GM18861 (cell line): ENCODE results near the gene AUTS2.

ENCODE experiments used
- ATAC-seq: cut with Tn5 transposase; IDR thresholded peaks from one replicate; pipeline ENCODE4 v1.9.1; 2021; ENCODE audit not compliant: unreplicated experiment

The AUTS2 gene

DNA sequence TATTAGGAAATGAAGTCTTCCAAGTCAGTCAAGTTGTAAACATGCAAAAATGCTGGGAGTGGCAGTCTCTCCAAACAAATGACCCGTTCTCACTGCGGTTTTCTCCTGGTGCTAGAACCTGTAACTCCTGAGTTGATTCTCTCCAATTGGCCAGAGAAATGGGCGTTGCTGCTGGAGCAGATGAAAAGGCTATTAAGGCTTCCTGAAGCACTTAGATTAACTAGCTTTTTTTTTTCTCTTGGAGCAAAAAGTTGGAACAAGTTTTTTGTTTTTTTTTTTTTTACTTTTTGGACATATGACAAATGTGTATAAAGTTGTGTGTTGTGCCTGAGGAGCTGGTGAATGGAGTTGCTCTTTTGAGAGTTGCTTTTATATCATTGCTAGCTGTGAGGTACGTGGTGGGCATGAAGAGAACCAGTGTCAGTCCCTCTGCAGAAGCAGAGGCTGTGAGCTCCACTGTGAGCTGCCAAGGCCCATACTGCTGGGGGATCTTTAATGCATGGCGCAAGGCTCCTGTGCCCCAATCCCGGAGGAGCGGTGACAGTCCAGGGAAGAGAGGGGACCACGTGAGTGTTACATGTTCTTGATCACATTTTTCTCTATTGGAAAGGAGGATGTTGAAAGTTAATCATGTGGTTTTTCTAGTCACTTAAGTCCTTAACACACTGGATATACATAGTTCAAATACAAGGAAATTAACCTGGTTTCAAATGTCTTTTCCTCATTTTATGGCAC, 1140.0 kb downstream of the AUTS2 start:
- ATAC-seq: no peak

DNA sequence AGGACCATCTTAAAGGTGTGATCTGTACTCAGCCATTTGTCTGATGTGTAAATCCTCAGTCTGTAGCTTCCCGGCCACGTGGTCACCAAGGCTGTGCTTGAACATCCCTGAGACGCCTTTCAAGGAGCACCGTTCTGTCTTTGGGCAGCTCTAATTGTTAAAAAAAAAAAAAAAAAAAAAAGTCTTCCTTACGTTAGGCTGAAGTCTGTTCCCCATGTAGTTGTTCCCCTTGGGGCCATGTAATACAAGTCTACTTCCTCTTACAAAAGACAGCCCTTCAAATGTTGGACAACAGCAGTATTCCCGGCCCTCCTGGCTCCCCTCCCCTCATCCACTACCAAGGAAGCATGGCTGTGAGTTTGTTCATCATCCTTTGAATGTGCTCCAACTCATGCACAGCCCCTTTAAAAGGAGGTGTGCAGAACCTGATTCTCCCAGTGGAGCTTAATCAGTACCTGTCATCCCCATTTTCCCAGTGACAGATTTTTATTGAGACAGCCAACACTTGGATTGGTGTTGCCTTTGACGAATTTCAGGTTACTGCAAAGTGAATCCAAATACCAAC, 1141.5 kb downstream of the AUTS2 start:
- no peak for ATAC-seq

DNA sequence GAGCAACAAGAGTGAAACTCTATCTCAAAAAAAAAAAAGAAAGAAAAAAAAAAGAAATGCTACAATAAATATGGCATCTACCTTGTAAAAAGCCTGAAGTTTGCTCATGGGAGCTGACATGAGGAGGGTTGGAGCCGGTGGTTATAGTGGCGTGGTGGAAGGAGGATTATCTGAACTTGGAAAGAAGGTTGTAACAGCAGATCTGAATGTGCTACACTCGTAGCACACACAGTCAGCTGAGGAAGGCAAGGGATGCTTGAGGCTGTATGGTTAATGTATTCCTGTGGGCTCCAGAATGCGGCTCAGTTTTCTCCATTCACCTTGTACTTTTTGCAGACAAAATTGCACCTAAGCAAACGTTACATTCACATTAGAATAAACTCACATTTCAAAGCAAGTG, 1143.4 kb downstream of the AUTS2 start:
- no peak for ATAC-seq

DNA sequence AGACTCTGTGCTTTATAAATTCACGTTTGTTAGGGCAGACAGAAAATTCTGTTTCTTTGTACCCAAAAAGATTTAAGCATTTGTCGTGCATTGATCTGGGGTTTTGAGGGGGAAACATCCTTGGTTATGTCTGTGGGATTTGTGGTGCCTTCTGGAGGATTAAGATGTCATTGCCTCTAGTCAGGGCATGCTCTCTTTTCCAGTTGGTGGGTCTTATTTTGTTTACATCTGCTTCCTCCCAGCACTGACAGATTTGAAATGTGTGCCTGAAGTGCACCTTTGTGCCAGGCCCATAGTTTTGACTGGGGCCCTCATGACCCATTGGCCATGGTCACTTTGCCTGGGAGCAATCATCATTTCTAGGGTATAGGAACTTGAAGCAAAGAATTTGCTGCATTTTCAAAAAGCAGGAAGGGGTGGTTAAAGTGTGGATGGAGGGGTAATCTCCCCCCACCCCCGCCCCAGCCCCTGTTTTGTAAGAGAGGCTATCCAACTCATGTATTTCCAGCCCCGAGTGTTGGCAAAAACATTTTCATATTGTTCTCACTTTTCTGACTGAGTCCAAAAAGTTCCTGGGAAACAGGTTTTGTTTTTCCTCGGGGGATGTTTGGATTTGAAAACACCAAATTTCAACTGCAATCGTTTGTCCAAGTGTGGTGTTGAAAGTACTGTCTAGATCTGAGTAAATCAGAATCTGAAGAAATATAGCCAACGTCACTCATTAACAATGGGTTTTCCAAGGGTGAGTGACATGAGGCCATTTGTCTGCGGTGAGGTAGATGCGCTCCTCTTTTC, 1145.5 kb downstream of the AUTS2 start:
- ATAC-seq: no peak

DNA sequence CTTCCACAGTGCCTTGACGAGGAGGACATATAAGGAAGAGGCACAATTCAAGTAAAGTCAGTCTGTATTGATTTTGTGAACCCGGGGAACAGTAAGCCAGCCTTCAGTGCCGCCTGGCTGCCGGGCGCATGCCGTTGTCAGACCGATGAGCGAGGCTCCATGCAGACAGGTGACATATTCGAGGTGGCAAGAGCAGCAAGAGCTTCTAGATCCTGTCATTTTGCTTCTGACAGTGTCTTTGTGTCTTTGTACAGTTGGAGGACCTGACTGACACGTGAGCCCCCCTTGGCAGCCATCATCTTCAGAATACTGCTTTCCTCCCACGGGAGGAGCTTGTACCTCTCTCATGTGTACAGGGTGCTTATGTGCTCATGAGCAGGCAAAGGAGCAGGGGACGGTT, 1146.2 kb downstream of the AUTS2 start:
- no peak for ATAC-seq

DNA sequence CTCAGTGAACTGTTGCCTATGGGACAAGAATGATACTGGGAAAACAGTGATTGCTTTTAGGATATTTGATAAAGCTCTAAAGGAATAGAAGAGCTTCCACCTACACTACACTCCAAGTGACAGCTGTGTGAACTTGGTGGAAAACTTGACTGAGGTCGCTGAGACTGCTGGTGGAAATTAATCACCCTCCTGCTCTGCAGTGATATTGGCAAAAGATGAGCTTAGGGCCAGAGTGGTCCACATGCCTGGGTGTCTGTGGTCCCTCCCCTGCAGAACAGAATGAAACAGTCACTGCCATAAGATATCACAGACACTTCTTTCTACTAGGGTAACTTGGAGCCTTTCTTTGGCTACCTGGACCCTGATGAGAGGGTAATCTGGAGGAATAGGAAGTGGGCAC, 1151.6 kb downstream of the AUTS2 start:
- no peak for ATAC-seq

DNA sequence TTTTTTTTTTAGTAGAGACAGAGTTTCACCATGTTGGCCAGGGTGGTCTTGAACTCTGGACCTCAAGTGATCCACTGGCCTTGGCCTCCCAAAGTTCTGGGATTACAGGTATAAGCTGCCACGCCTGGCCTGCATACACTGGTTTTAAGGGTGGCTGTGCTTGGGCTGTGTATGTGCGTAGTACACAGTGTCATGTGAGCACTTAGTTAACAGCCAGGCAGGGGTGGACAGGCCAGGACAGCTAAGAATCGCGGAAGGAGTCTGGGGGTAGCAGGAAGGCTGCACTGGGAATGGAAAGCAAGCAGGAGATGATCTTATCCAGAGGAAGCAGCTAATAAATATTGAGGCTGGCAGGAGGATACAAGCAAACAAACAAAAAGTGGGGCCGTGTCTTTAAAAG, 1153.6 kb downstream of the AUTS2 start:
- ATAC-seq: no peak

DNA sequence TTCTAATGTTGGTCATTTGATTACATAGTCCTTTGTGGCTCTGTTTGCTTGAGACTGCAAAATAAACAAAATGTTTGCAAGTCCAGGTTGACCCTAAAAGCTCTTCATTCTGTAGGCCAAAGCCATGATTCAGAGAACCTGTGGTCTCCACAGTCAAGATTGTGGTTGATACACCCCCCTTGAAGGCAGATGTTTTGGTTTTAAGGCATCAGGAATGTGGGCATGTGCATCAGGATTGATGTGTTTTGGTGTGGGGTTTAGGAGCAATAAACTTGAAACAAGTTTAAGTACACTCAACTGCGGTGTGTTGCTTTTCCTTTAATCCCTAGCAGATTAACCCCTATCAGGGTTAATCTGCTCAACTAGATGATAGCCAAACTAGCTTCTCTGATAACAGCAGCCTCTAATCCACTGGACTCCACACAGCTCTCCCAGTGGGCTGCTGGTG, 1154.5 kb downstream of the AUTS2 start:
- ATAC-seq: no peak

DNA sequence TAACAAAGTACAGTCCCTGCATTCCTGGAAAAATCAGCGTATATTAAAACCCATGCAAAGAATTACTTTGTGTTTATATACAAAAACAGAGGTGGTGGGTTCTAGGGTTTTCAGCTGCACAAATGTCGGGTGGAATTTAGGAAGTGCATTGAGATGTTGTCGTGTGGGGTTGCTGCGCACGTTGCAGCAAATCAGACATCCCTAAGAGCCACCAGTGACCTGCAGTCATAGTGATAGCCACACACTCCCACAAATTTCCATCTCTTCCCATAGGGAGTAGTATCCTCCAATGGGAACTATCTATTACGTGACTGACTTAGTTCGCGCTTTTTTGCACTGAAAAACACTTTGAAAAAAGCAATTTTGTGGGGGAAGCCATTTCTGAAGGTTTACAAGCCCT, 1158.5 kb downstream of the AUTS2 start:
- no peak for ATAC-seq

DNA sequence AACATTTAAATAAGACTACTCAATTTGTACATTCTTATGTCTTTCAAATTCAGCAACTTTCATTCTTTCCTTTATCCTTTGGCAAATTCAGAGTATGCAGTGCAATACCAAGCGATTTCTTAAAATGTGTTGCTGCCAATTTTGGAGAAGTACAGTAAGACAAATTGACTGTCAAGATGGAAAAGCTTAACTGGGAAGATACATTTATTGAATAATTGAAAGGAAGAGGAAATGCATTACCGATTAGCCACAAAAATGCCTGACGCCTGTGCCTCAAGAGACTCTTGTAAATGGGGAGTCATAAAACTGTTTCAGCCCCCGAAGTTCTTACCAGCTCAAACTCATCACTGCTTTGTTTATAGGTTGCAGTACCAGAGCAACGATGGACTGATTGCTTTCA, 1160.4 kb downstream of the AUTS2 start:
- ATAC-seq: no peak

DNA sequence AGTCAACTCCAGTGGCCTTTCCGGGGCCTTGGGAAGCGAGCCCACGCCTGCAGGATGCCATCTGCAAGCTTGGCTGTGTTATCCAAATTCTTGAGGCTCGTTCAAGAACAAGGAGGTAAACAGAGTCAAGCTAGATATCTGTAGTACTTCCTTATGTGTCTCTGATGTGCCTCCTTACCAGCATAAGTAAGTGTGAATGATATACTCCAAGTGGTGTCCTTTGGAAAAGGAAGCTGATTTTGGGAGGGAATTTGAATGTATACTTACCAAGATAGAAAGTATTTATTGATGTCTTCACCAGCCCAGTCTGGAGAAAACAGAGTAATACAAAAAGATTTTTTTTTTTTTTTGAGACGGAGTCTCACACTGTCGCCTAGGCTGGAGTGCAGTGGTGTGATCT, 1161.4 kb downstream of the AUTS2 start:
- no peak for ATAC-seq

DNA sequence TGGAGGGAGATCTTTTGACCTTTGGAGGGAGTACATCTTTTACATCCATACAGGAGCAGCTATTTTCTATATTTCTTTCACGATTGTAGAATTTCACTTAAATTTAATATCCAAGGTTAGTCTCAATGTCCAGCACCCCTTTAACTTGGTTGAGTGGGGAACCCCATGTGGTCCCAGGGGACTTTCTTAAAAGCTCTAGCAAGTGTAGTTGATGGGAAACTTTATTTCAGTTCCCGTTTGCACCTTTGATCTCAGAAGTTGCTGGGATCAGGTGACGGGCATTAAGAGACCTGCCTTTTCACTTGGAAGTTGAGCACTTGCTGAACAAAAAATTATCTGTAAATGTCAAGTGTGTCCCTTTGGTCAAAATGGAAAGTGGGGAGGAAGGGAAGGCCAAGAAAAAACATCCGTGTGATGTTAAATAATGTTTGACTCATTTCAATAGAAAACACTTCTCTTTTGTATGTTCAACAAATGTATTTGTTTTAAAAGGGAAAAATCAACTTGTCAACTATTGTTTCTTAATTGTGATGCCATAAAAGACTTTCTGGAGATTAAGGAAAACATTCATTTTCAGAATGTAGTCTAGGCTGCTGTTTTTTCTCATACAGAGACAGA, 1163.5 kb downstream of the AUTS2 start:
- peak; percentile 43 for ATAC-seq

DNA sequence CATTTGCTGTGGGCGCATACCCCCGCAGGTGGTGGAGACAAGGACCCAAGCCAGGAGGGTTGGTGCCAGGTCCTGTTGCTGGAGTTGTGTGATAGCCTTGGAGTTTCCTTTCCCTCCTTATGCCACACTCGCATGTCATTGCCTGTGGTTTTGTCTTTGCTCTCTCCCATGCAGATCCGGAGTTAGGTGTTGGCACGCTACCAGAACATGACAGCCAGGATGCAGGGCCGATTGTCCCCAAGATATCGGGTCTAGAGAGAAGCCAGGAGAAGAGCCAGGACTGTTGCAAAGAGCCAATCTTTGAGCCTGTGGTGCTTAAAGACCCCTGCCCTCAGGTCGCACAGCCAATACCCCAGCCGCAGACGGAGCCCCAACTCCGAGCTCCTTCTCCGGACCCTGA, 1164.4 kb downstream of the AUTS2 start:
- ATAC-seq: no peak

DNA sequence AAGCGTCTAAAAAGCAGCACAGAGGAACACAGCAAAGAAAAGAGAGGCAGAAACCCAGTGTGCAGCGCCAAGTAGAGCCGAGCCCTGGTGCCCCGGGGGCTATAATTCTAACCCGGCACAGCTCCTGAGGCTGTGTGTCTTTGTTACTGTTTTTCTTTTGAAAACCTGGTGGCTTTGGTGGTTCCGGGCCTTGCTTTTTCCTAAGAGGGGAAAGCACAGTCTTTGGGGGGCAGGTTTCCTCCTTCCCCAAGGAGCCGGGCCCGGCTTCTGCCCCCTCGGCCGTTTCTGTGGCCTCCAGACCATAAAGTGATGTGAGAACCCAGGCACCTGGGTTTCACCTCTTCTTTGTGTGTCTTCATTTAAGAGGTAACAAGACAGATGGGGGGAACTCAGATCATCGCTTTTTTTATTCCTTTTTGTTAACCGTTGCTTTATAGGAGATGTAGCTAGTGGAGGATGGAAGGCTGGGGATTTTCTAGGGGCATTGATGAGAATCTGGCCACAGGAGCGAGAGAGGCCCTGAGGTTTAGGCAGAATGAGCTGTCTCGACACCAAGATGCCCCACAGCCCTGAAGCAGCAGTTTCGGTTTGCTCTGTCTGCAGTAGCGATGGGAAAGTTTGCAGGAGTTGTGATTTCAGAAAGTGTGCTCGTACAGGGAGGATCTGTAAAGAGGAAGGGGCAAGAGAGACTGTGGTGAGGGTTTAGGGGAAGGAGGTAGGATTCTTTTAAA, 1165.9 kb downstream of the AUTS2 start:
- peak; percentile 81 for ATAC-seq

DNA sequence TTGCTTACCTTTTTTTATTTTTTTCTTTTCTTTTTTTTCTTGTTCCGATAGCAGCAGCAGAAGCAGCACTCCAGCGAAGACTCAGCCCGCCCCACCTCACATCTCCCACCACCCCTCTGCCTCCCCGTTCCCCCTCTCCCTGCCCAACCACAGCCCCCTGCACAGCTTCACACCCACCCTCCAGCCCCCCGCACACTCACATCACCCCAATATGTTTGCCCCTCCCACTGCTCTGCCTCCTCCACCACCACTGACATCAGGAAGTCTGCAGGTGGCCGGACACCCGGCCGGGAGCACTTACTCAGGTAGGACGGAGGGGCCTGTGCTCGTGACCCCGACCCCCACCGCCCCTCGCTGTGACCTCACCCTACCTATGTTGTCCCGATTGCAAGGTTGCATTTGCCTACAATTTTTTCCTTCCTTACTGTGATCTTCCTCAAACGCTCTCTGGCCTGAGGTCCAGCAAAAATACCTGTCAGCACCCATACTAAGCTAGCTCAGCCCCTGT, 1166.5 kb downstream of the AUTS2 start:
- no peak for ATAC-seq

DNA sequence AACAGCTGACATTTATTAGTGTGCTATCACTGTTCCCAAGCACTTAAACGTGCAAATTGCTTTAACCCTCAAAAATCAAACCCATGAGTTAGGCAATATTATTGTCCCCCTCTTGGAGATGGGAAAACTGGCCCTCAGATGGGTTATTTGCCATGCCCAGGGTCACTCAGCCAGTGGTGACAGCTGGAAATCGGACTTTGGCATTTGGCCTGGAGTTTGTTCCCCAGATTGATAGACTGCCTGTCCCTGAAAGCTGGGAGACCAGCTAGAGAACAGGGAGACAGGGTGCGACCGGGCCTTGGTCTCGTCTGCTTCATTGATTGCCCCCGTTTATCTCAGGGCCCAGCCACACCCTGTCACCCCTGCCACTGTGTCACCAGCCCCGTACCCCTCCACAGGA, 1167.4 kb downstream of the AUTS2 start:
- ATAC-seq: no peak

DNA sequence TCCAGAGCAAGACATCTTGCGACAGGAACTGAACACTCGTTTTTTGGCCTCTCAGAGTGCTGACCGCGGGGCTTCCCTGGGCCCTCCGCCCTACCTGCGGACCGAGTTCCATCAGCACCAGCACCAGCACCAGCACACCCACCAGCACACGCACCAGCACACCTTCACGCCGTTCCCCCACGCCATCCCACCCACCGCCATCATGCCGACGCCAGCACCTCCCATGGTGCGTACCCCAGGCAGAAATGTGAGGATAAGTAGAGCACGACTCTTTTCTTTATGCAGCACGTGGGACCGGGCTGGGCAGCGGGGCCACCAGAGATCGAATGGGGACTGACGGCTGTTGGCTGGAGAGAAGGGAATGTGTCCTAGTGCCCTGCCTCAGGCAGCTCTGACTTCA, 1167.8 kb downstream of the AUTS2 start:
- no peak for ATAC-seq

DNA sequence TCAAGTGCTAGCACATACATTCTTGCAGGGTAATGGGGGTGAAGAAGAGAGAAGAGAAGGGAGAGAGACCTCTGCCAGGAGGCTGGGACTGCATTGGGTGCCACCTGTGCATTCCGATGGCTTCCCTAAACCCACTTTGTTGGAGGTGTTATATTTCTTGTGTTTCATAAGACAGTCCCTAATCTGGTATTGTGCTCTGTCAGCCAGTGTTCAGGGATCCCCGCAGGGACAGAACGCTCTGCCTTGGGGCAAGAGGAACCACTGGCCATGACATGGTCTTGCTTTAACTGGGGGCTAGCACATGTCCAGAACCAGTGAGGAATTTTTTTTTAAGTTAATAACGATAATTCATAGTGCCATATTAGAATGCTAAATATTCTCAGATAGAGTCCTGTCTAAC, 1168.4 kb downstream of the AUTS2 start:
- no peak for ATAC-seq

DNA sequence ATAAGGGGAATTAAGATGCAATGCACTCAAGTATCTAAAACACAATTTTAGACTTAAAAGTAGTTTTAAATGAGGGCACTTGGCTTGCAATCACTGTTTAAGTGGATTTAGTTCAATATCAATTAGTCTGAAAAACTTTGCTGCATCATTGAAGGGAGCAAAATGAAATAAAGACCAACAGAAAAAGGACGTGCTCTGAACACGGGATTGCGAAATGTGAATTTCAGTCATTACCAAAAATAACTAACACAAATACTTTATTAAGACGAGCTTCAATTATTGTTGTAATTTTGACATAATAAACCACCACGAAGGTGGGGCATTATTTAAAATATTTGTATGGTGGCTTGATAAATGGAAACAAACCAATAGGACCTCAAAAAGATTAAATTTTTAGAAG, 1171.9 kb downstream of the AUTS2 start:
- ATAC-seq: no peak

DNA sequence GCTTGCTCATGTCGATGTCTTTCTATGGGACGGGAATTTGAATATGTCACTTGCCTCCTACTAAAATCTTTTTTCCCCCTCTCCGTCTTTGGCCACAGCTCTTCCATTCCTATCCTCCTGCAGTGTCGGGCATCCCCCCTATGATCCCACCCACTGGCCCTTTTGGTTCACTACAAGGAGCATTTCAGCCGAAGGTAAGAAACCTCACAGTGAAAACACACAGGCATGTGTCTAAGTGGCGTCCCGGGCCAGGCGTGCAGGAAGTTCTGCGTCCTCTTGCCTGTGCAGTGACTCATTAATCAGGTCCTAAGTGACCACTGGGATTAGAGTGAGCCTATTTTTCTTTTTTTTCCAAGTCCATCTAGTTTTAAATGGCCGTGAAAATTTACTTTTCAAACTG, 1173.2 kb downstream of the AUTS2 start:
- no peak for ATAC-seq

DNA sequence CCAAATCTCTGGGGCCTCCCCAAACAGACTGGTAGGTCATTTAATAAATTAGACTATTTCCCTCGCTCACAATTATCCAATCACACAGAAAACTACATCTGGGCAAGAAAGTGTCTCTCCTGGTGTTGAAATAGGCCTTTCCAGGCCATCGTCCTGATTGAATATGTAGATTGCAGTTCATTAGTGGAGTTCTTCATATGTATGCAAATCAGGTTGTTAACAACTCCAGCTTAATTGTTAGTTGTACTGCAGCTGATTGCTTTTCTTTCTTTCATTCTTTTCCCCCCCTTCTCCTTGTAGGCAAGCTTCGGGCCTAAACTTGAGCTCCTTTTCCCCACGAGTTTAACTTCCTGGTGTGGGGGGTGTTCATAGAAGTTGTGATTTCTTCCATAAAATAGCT, 1174.6 kb downstream of the AUTS2 start:
- ATAC-seq: no peak
